HUES48 (cell line): ENCODE data around the gene BZW2.
"Not testable (repeated sequence)": the region's sequence is repeated elsewhere in the genome, so short reads cannot be mapped to it uniquely, and the experiment has no call there.

Experiments used
- H3K27ac ChIP-seq: one replicate; pipeline ENCODE4 v1.7.0; 2013; ENCODE audit warnings: low read depth, low read length, inconsistent platforms
- H3K27me3 ChIP-seq: 2 replicates; pipeline ENCODE4 v1.6.1; 2013; ENCODE audit warnings: mild to moderate bottlenecking, low read length; ENCODE audit not compliant: control insufficient read depth, insufficient read depth
- H3K36me3 ChIP-seq: 2 replicates; pipeline ENCODE4 v1.6.1; 2013; ENCODE audit warnings: low read length; ENCODE audit not compliant: control insufficient read depth, insufficient read depth
- H3K4me1 ChIP-seq: 2 replicates; pipeline ENCODE4 v1.6.1; 2013; ENCODE audit warnings: mild to moderate bottlenecking, low read length; ENCODE audit not compliant: control insufficient read depth, insufficient read depth
- H3K4me3 ChIP-seq: 2 replicates; pipeline ENCODE4 v1.5.1; 2013; ENCODE audit warnings: mild to moderate bottlenecking, low read depth, low read length
- H3K9ac ChIP-seq: 2 replicates; pipeline ENCODE4 v1.6.1; 2013; ENCODE audit warnings: mild to moderate bottlenecking, low read depth, low read length, moderate library complexity
- H3K9me3 ChIP-seq: 2 replicates; pipeline ENCODE4 v1.6.1; 2013; ENCODE audit warnings: low read length; ENCODE audit not compliant: control insufficient read depth, insufficient read depth

BZW2 gene

GRCh38 chr7:16675277-16675676 lies 29.3 kb downstream of the BZW2 start:
- Histone ChIP-seq H3K27ac (no peak overlapping the region), H3K36me3 (peaks cover 53% of the 10 kb centered on the region)

GRCh38 chr7:16677978-16678494 lies 32.1 kb downstream of the BZW2 start:
- peaks cover 77% of the 10 kb centered on the region for H3K36me3 ChIP-seq

More at GRCh38 chr7:16675277-16675676, 29.3 kb downstream of the BZW2 start:
- Histone ChIP-seq H3K9me3 (no peaks in the 10 kb centered on the region), H3K9ac (no peak overlapping the region), H3K4me3 (no peak overlapping the region), H3K27me3 (no peaks in the 10 kb centered on the region), H3K4me1 (peaks cover 8% of the 10 kb centered on the region)

GRCh38 chr7:16678645-16679566 lies 32.9 kb downstream of the BZW2 start:
- H3K36me3 ChIP-seq: peaks cover 86% of the 10 kb centered on the region
- not testable (repeated sequence) for H3K9ac ChIP-seq, H3K4me1 ChIP-seq, H3K9me3 ChIP-seq, H3K27me3 ChIP-seq, H3K27ac ChIP-seq, H3K4me3 ChIP-seq

More at GRCh38 chr7:16677978-16678494, 32.1 kb downstream of the BZW2 start:
- no peak overlapping the region for H3K4me3 ChIP-seq
- H3K27me3 ChIP-seq: no peaks in the 10 kb centered on the region
- H3K4me1 ChIP-seq: no peaks in the 10 kb centered on the region
- no peaks in the 10 kb centered on the region for H3K9me3 ChIP-seq
- no peak overlapping the region for H3K27ac ChIP-seq
- no peak overlapping the region for H3K9ac ChIP-seq

GRCh38 chr7:16684935-16685334 lies 39.0 kb downstream of the BZW2 start:
- peaks cover 90% of the 10 kb centered on the region for H3K36me3 ChIP-seq
- no peaks in the 10 kb centered on the region for H3K27me3 ChIP-seq
- H3K9ac ChIP-seq: no peak overlapping the region
- no peak overlapping the region for H3K27ac ChIP-seq
- H3K4me3 ChIP-seq: no peak overlapping the region
- H3K4me1 ChIP-seq: no peaks in the 10 kb centered on the region
- no peaks in the 10 kb centered on the region for H3K9me3 ChIP-seq

- peaks cover 89% of the 10 kb centered on the region for H3K36me3 ChIP-seq
- H3K9me3 ChIP-seq: no peaks in the 10 kb centered on the region
- H3K9ac ChIP-seq: no peak overlapping the region
- H3K27ac ChIP-seq: no peak overlapping the region
- no peaks in the 10 kb centered on the region for H3K4me1 ChIP-seq
- no peaks in the 10 kb centered on the region for H3K27me3 ChIP-seq
- no peak overlapping the region for H3K4me3 ChIP-seq
Measured at GRCh38 chr7:16685535-16685934, 39.6 kb downstream of the BZW2 start.

- no peak overlapping the region for H3K9ac ChIP-seq
- no peak overlapping the region for H3K27ac ChIP-seq
- H3K4me1 ChIP-seq: no peaks in the 10 kb centered on the region
- peaks cover 89% of the 10 kb centered on the region for H3K36me3 ChIP-seq
- H3K4me3 ChIP-seq: no peak overlapping the region
- no peaks in the 10 kb centered on the region for H3K27me3 ChIP-seq
- H3K9me3 ChIP-seq: no peaks in the 10 kb centered on the region
Measured at GRCh38 chr7:16688249-16688648, 42.3 kb downstream of the BZW2 start.

- H3K4me3 ChIP-seq: no peak overlapping the region
- H3K9me3 ChIP-seq: no peaks in the 10 kb centered on the region
- H3K27me3 ChIP-seq: no peaks in the 10 kb centered on the region
- no peak overlapping the region for H3K9ac ChIP-seq
- H3K36me3 ChIP-seq: peaks cover 88% of the 10 kb centered on the region
- H3K27ac ChIP-seq: no peak overlapping the region
- no peaks in the 10 kb centered on the region for H3K4me1 ChIP-seq
Measured at GRCh38 chr7:16691241-16691640, 45.3 kb downstream of the BZW2 start.

- H3K27me3 ChIP-seq: no peaks in the 10 kb centered on the region
- H3K4me3 ChIP-seq: no peak overlapping the region
- H3K36me3 ChIP-seq: peaks cover 89% of the 10 kb centered on the region
- no peaks in the 10 kb centered on the region for H3K4me1 ChIP-seq
- H3K9ac ChIP-seq: no peak overlapping the region
- H3K27ac ChIP-seq: no peak overlapping the region
- no peaks in the 10 kb centered on the region for H3K9me3 ChIP-seq
Measured at GRCh38 chr7:16693601-16694318, 47.8 kb downstream of the BZW2 start.

- H3K9ac ChIP-seq: no peak overlapping the region
- H3K9me3 ChIP-seq: no peaks in the 10 kb centered on the region
- H3K36me3 ChIP-seq: peaks cover 91% of the 10 kb centered on the region
- no peaks in the 10 kb centered on the region for H3K4me1 ChIP-seq
- H3K27ac ChIP-seq: no peak overlapping the region
- no peaks in the 10 kb centered on the region for H3K27me3 ChIP-seq
- H3K4me3 ChIP-seq: no peak overlapping the region
Measured at GRCh38 chr7:16694806-16695205, 48.8 kb downstream of the BZW2 start.

GRCh38 chr7:16695621-16696237 lies 49.7 kb downstream of the BZW2 start:
- Histone ChIP-seq H3K36me3 (peaks cover 93% of the 10 kb centered on the region), H3K9me3 (no peaks in the 10 kb centered on the region), H3K9ac (no peak overlapping the region), H3K27ac (no peak overlapping the region), H3K27me3 (no peaks in the 10 kb centered on the region), H3K4me3 (no peak overlapping the region), H3K4me1 (no peaks in the 10 kb centered on the region)
